GM21737 (cell line): ENCODE data around the gene SMYD3.

Experiments
- ATAC-seq: cut with Tn5 transposase; IDR thresholded peaks from one replicate; pipeline ENCODE4 v1.9.1; 2021; ENCODE audit warnings: mild to moderate bottlenecking, moderate library complexity; ENCODE audit not compliant: unreplicated experiment

The SMYD3 gene

GRCh38 chr1:246121533-246121932, 385.5 kb downstream of the SMYD3 start:
- ATAC-seq, result no peak

GRCh38 chr1:246117066-246117791, 389.9 kb downstream of the SMYD3 start:
- peak; percentile 79 for ATAC-seq

DNA sequence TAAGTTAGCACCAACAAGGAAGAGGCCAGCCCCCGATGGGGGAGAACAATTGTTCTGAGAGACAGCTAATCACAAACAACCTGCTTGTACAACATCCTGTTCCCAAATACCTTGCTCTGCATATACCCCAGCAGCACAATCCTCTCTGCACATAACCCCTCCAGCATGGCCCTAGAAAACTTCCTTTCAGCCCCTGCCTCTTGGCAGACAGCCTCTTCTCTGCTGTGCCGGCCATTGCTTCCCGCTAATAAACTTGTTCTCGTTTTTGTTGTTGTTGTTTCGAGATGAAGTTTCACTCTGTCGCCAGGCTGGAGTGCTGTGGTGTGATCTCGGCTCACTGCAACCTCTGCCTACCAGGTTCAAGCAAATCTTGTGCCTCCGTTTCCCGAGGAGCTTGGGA, 392.7 kb downstream of the SMYD3 start:
- ATAC-seq, result no peak

DNA sequence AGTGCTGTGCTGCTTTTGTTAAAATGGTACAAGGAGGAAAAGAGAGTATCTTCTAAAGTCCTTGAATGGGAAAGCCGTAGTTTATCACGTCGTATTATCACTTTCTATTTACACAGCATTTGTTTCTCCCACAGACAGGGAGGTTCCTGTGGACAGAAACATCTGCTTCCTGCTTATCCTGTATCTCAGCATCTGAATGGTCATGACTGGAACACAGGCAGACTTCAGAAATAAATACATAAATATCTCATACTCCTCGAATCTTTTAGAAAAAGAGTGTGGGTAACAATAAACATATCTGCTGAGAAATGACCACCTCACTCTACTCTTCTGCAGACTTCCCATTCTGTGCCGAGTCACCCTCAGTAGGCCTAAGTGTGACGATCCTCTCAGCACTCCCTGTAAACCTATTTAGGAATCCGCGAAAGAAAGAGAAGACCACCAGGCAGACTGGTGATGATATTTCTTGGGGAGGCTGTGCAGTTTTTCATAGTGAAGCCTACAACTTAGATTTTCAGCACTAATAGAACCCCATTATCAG, 393.5 kb downstream of the SMYD3 start:
- no peak for ATAC-seq

DNA sequence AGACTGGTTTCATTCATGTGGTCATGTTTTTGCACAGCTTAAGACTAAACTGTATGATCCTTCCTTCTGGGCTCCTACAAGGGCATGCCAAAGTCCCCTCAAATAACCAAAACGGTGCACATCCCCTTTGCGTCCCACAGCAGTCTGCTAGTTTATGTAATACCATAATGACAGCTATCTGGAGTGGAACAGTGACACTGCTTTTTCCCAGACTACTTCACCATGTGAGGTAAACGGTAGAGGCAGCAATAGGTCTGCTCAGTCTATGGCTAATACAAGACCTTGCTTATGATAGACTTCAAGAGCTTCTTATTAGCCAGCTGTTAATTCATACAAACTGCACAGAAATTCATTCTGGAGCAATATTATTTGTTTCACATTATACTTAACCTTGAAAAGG, 395.5 kb downstream of the SMYD3 start:
- ATAC-seq, result no peak

DNA sequence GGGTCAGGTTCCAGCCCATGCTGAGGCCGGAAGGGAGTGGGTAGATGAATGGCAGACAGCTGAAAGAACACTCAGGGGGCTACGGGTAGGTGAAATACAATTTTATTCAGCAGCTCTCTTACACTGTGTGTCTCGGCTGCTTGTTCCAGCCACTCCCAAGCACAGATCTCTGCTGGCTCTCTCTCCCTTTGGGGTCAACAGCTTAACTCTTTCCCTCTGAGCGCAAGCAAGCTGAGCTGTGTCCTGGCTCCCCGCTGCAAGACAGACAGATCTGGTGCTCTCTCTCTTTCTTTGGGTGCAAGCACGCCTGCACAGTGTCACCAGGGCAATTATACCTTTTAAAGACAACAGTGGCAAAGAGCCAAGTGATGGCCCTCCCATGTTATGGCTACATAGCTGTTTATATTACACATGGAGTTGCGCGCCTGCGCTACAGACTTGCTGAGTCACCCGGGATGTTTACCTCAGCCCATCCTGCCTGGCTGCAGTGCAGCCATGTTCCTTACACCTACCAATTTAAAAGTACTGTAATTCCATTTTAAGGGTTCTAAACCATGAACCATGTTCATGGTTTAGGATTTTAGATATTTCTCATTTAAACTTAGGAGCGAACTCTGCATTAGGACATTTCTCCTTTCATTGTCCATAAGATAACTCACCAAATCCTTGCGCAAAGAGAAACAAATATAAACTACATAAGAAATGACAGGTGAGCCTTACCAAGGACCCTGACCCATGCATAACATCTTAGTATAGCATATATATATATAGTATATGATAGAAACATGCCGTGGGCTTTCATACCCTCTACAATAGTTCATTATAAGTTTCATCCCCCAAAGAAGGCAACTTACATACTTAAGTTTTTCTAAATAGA, 396.5 kb downstream of the SMYD3 start:
- ATAC-seq, result no peak

DNA sequence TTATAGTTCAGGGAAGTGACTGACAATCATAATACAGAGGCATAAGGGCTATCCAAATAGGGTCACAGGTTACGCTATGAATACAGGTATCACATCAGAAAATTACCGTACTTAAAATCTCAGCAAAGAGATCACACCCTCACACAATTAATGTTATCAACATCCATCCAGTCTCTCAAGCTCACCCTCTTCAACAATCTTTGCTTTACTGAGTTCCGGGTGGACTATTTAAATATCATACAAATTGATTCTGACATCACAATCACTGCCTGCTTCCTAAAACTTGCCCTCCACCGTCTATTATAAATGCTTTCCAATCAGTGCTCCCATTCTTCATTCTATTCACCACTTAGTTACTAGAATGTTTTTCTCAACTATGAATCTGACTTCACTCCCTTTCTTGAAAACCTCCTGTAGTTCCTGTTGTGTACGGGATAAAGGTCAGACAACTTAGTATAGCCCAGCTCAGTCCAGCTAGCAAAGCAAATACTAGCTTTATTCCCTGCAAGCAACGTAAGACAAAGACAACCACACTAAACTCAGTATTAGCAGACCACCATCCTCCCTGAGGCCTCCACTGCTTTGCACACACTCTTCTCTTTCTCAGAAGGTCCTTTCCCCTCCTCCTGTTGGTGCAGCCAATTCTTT, 398.7 kb downstream of the SMYD3 start:
- no peak for ATAC-seq

DNA sequence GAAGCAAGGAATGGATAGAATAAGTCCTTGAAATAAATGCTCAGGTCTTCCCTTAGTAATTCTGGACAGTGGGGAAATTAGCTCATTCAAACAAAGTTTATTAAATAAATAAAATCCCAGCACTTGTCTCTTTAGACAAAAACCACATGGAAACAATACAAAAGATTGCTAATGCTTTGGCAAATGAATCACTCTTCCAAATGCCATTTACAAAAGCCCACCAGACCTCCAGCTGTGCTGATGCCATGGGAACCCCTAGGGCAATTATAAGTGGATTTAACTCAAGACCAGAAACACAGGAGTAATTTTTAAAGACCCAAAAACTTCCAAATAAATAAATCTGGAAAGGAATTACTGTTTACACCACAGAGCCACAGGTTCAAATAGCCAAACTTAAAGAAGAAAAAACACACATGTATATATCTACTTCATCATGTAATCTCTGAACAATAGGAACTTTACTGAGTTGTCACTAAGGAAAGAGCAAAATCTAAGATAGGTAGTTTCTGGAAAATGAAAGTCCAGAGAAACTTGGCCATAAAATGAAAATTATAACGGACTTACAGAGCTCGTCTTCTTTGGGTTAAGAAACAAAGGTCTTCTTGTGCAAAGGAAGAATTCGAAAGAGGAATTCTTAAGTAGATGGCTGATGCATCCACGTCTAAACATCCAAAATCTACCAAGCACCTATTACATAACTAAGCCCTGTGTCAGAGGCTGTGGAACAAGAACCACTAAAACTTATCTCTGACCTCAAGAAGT, 399.4 kb downstream of the SMYD3 start:
- ATAC-seq, result no peak

GRCh38 chr1:246106342-246106763, 400.7 kb downstream of the SMYD3 start:
- no peak for ATAC-seq

- no peak for ATAC-seq
These were observed 402.2 kb downstream of the SMYD3 start for GRCh38 chr1:246104927-246105326.

DNA sequence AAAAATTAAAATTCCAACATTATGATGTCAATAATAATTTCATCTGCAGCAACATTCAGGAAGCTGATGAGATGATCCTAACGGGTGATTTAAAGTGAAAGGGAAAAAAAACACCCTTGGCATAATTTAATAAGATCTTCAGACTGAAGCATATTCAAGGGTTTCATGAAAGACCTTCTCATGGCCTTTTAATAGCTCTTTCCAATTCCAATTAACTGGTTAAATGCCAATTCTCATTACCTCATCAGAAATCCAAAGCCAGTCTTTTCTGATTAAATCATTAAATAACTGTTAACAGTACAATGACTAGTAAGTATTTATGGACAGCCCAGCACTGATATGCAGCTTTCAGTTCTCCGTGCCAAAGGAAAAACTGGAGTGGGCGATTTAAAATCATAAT, 407.5 kb downstream of the SMYD3 start:
- ATAC-seq, result no peak

DNA sequence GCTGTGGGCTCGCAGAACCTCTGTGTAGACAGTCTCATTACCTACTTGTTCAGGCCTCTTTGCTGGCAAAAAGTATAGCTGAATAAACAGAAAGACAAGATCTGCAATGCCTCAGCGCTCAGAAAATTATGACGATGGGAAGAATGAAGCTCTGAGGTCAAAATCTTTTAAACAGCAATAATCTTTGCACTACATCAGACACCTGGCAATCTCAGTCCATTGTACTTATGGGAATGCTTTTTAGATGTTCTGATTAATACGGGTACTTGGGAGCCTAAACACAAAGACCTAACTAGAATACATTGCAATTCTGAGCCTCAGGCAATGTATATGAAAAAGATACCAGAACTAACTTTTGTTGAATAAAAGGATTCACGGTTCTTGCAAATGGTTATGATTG, 410.7 kb downstream of the SMYD3 start:
- no peak for ATAC-seq

GRCh38 chr1:246095443-246095842, 411.6 kb downstream of the SMYD3 start:
- no peak for ATAC-seq

DNA sequence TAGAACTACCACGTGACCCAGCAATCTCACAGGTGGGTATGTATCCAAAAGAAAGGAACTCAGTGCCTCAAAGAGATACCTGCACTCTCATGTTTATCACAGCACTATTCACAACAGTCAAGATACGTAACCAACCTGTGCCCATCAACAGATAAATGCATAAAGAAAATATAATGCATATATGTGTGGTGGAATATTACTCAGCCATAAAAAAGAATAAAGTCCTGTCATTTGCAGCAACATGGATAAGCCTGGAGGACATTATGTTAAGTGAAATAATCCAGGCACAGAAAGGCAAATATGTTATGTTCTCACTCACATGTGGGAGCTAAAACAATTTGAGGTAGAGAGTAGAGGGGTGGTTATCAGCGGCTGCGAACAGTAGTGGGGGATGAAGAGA, 413.8 kb downstream of the SMYD3 start:
- no peak for ATAC-seq

DNA sequence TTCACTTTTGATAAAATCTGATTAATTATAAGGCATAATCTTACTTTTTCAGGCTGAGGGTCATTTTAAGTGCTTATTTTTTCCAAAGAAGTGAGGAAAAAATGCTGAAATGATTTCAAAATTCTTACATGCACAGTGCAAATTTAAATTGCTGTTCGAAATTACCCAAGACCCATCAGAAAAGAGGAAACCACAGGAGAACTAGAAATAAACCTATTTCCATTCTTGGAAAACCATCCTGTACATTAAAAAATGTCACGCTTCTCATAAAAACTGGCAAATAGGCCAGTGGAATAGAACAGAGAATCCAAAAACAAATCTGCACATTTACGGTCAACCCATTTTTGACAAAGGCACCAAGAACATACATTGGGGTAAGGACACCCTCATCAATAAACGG, 414.9 kb downstream of the SMYD3 start:
- no peak for ATAC-seq

DNA sequence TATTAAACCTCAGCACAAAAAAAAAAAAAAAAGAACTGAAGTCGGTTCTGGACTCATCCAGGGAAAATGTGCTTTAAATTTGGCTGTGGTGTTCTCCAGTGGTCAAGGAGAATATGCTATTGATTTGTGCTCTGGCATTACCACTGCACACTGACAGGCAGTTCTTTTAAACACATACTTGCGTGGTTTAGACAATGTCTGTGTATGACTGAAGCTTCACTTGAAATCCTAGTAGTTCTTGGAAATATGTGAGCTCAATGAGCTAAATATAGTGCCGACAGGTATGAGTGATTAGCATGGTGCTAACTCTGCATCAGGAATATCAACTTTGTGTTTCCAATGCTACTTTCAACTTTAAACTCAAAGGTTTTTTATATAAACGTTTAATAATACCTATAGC, 415.6 kb downstream of the SMYD3 start:
- ATAC-seq, result no peak

- ATAC-seq, result no peak
These were observed 420.9 kb downstream of the SMYD3 start for GRCh38 chr1:246086191-246086590.

- no peak for ATAC-seq
These were observed 423.7 kb downstream of the SMYD3 start for GRCh38 chr1:246083416-246083815.

- ATAC-seq, result no peak
These were observed 425.0 kb downstream of the SMYD3 start for GRCh38 chr1:246081856-246082668.

DNA sequence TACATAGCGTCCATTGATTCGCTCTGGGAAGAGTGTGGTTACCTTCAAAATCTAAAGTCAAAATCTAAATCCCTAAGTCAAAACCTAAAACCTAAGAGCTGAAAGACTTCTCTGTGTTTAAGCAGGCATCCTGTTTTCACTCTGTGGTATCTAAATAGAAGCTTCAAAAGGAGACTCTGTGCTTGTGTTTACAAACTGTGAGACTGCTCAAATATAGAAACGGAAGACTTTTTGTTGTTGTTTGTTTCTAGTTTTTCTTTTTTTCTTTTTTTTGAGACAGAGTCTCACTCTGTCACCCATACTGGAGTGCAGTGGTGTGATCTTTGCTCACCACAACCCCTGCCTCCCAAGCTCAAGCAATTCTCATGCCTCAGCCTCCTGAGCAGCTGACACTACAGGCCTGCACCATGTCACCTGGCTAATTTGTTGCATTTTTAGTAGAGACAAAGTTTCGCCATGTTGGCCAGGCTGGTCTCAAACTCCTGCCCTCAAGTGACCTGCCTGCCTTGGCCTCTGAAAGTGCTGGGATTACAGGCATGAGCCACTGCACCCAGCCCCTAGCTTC, 425.9 kb downstream of the SMYD3 start:
- no peak for ATAC-seq
